ENCODE data around the gene BCAN.

- no peak for TF ChIP-seq EZH2 (IDR thresholded peaks at IDR 0.05; ENCODE audit: low read depth)
- TF ChIP-seq CTCF (conservative IDR thresholded peaks at IDR 0.05) = no peak
Observed at GRCh38 chr1:156700736-156701531, 59.0 kb downstream of the BCAN start.
